ENCODE data around the gene MAP3K9.

MAP3K9 gene

GRCh38 chr14:70701610-70702009, 107.7 kb downstream of the MAP3K9 start:
- no peak for DNase-seq (ENCODE audit: low read depth in 2 of 3, low spot score in 1 of 3)

GRCh38 chr14:70700955-70701585, 108.2 kb downstream of the MAP3K9 start:
- no peak for DNase-seq (ENCODE audit: low read depth in 2 of 3, low spot score in 1 of 3)

GRCh38 chr14:70699646-70700045, 109.7 kb downstream of the MAP3K9 start:
- DNase-seq (ENCODE audit: low read depth in 2 of 3, low spot score in 1 of 3): no peak

GRCh38 chr14:70698288-70698687, 111.0 kb downstream of the MAP3K9 start:
- DNase-seq (ENCODE audit: low read depth in 2 of 3, low spot score in 1 of 3): no peak

- no peak for DNase-seq (ENCODE audit: low read depth in 2 of 3, low spot score in 1 of 3)
Observed at GRCh38 chr14:70697701-70698100, 111.6 kb downstream of the MAP3K9 start.

- DNase-seq (ENCODE audit: low read depth in 2 of 3, low spot score in 1 of 3): no peak
Observed at GRCh38 chr14:70696026-70696425, 113.3 kb downstream of the MAP3K9 start.

GRCh38 chr14:70692210-70692609, 117.1 kb downstream of the MAP3K9 start:
- no peak for DNase-seq (ENCODE audit: low read depth in 2 of 3, low spot score in 1 of 3)

- DNase-seq (ENCODE audit: low read depth in 2 of 3, low spot score in 1 of 3): no peak
Observed at GRCh38 chr14:70685474-70686197, 123.7 kb downstream of the MAP3K9 start.

- DNase-seq (ENCODE audit: low read depth in 2 of 3, low spot score in 1 of 3): no peak
Observed at GRCh38 chr14:70683983-70684382, 125.3 kb downstream of the MAP3K9 start.

- no peak for DNase-seq (ENCODE audit: low read depth in 2 of 3, low spot score in 1 of 3)
Observed at GRCh38 chr14:70680748-70681147, 128.6 kb downstream of the MAP3K9 start.

- DNase-seq (ENCODE audit: low read depth in 2 of 3, low spot score in 1 of 3): no peak
Observed at GRCh38 chr14:70677341-70677740, 132.0 kb downstream of the MAP3K9 start.

Data from stimulated activated CD4-positive, alpha-beta T cell treated with anti-CD3 and anti-CD28 coated beads, Interleukin-12 subunit alpha, Interleukin-12 subunit beta, amount 100 ng/mL, for 48 hours (primary cell).